ENCODE data around the gene ABCB11.

ABCB11 gene

GRCh38 chr2:168929031-168929430 is 102.1 kb downstream of the ABCB11 start:
- Histone ChIP-seq H3K27me3 (ENCODE audit: insufficient read depth, low read length) (no peaks in the 10 kb centered on the region), H3K18ac (ENCODE audit: low read length) (no peak overlapping the region), H3K9ac (ENCODE audit: low read length) (no peak overlapping the region), H3K4me2 (ENCODE audit: low read length) (no peak overlapping the region), H3K27ac (ENCODE audit: low read depth, low read length) (no peak overlapping the region), H3K4ac (ENCODE audit: low read depth, low read length) (no peak overlapping the region), H3K9me3 (ENCODE audit: insufficient read depth, low read depth, low read length) (no peaks in the 10 kb centered on the region), H2AFZ (ENCODE audit: insufficient read depth, low read length, poor library complexity) (no peak overlapping the region), H4K8ac (ENCODE audit: low read depth, low read length) (no peak overlapping the region), H3K23ac (ENCODE audit: low read length) (no peak overlapping the region), H2BK120ac (ENCODE audit: insufficient read depth, low read length, poor library complexity) (no peak overlapping the region), H3K4me1 (ENCODE audit: control insufficient read depth in 1 of 2, insufficient read depth in 2 of 2, low read length in 2 of 2) (peaks cover 2 to 9% of the 10 kb centered on the region in 2 experiments), H3K4me3 (ENCODE audit: low read depth, low read length) (no peak overlapping the region), H3K79me1 (ENCODE audit: low read length) (no peaks in the 10 kb centered on the region), H3K36me3 (ENCODE audit: control insufficient read depth in 1 of 2, insufficient read depth in 2 of 2, low read length in 2 of 2) (no peaks in the 10 kb centered on the region), H2AK5ac (ENCODE audit: low read length) (no peak overlapping the region), H3K14ac (ENCODE audit: low read length) (no peak overlapping the region), H4K91ac (ENCODE audit: low read depth, low read length) (no peak overlapping the region), H4K12ac (ENCODE audit: low read depth, low read length) (no peak overlapping the region), H2BK5ac (ENCODE audit: low read depth, low read length, poor library complexity) (no peak overlapping the region), H3K79me2 (ENCODE audit: control insufficient read depth, insufficient read depth, low read length, poor library complexity) (no peaks in the 10 kb centered on the region), H2BK12ac (ENCODE audit: low read length) (no peak overlapping the region)
- DNase-seq: no peak
- WGBS (ENCODE audit: extremely low coverage, insufficient coverage, insufficient read length): no CpG with 5 or more reads among the region's 3 CpGs

GRCh38 chr2:168928113-168928831 is 102.9 kb downstream of the ABCB11 start:
- H2BK12ac ChIP-seq (ENCODE audit: low read length): no peak overlapping the region

GRCh38 chr2:168926621-168927386 is 104.3 kb downstream of the ABCB11 start:
- H3K18ac ChIP-seq (ENCODE audit: low read length): no peak overlapping the region
- H3K9me3 ChIP-seq (ENCODE audit: insufficient read depth, low read depth, low read length): no peaks in the 10 kb centered on the region

More at GRCh38 chr2:168928113-168928831, 102.9 kb downstream of the ABCB11 start:
- H3K4me2 ChIP-seq (ENCODE audit: low read length): no peak overlapping the region
- H2AK5ac ChIP-seq (ENCODE audit: low read length): no peak overlapping the region
- H2BK5ac ChIP-seq (ENCODE audit: low read depth, low read length, poor library complexity): no peak overlapping the region
- no peaks in the 10 kb centered on the region for H3K79me2 ChIP-seq (ENCODE audit: control insufficient read depth, insufficient read depth, low read length, poor library complexity)
- no peak overlapping the region for H2BK120ac ChIP-seq (ENCODE audit: insufficient read depth, low read length, poor library complexity)
- no CpG with 5 or more reads among the region's 3 CpGs for WGBS (ENCODE audit: extremely low coverage, insufficient coverage, insufficient read length)
- no peaks in the 10 kb centered on the region for H3K79me1 ChIP-seq (ENCODE audit: low read length)
- no peaks in the 10 kb centered on the region for H3K9me3 ChIP-seq (ENCODE audit: insufficient read depth, low read depth, low read length)
- no peak overlapping the region for H3K4me3 ChIP-seq (ENCODE audit: low read depth, low read length)
- no peak overlapping the region for H4K8ac ChIP-seq (ENCODE audit: low read depth, low read length)
- no peak for DNase-seq
- no peak overlapping the region for H3K27ac ChIP-seq (ENCODE audit: low read depth, low read length)
- no peak overlapping the region for H3K18ac ChIP-seq (ENCODE audit: low read length)
- H3K9ac ChIP-seq (ENCODE audit: low read length): no peak overlapping the region
- no peak overlapping the region for H4K12ac ChIP-seq (ENCODE audit: low read depth, low read length)
- H3K14ac ChIP-seq (ENCODE audit: low read length): no peak overlapping the region
- no peak overlapping the region for H2AFZ ChIP-seq (ENCODE audit: insufficient read depth, low read length, poor library complexity)
- H3K4ac ChIP-seq (ENCODE audit: low read depth, low read length): no peak overlapping the region
- peaks cover 2 to 9% of the 10 kb centered on the region in 2 experiments for H3K4me1 ChIP-seq (ENCODE audit: control insufficient read depth in 1 of 2, insufficient read depth in 2 of 2, low read length in 2 of 2)
- H3K27me3 ChIP-seq (ENCODE audit: insufficient read depth, low read length): no peaks in the 10 kb centered on the region
- H3K23ac ChIP-seq (ENCODE audit: low read length): no peak overlapping the region
- no peaks in the 10 kb centered on the region for H3K36me3 ChIP-seq (ENCODE audit: control insufficient read depth in 1 of 2, insufficient read depth in 2 of 2, low read length in 2 of 2)
- no peak overlapping the region for H4K91ac ChIP-seq (ENCODE audit: low read depth, low read length)

DNA sequence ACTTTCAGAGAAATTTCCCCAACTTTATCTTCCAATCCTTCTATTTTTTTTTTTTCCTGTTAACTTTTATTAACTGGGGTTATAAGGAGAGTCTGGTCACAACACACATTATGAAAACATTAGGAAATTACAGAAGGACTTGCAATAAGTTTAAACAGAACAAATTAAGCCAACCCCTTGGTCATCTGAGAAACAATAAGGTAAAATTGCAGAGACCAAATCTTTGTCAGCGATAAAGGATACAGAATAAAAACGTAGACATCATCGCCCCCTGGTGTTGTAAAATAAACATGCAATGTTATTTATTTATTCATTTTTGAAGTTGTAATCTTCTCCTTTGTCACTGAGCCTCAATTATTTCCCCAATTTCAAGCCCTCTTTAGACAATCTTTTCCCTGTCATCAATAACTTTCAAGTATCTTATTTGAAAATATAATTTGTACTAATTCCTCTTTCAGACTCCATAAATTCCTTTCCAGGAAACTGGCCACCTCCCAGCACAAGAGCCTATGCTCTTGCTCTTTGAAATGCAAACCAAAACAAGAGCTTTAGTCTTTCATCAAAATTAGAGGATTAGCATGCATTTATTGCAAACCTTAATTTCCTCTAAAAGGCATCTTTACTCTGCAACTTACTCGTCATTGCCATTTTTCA is 110.5 kb downstream of the ABCB11 start:
- H2AK5ac ChIP-seq (ENCODE audit: low read length): no peak overlapping the region
- no peaks in the 10 kb centered on the region for H3K36me3 ChIP-seq (ENCODE audit: control insufficient read depth in 1 of 2, insufficient read depth in 2 of 2, low read length in 2 of 2)
- no peak overlapping the region for H3K14ac ChIP-seq (ENCODE audit: low read length)

More at GRCh38 chr2:168926621-168927386, 104.3 kb downstream of the ABCB11 start:
- Histone ChIP-seq H2BK5ac (ENCODE audit: low read depth, low read length, poor library complexity) (no peak overlapping the region), H3K79me2 (ENCODE audit: control insufficient read depth, insufficient read depth, low read length, poor library complexity) (no peaks in the 10 kb centered on the region), H3K4ac (ENCODE audit: low read depth, low read length) (no peak overlapping the region), H2BK12ac (ENCODE audit: low read length) (no peak overlapping the region), H3K4me1 (ENCODE audit: control insufficient read depth in 1 of 2, insufficient read depth in 2 of 2, low read length in 2 of 2) (peaks cover 2 to 9% of the 10 kb centered on the region in 2 experiments), H4K12ac (ENCODE audit: low read depth, low read length) (no peak overlapping the region), H3K27ac (ENCODE audit: low read depth, low read length) (no peak overlapping the region), H2BK120ac (ENCODE audit: insufficient read depth, low read length, poor library complexity) (no peak overlapping the region), H4K91ac (ENCODE audit: low read depth, low read length) (no peak overlapping the region), H3K4me3 (ENCODE audit: low read depth, low read length) (no peak overlapping the region), H3K23ac (ENCODE audit: low read length) (no peak overlapping the region), H4K8ac (ENCODE audit: low read depth, low read length) (no peak overlapping the region), H3K14ac (ENCODE audit: low read length) (no peak overlapping the region), H3K27me3 (ENCODE audit: insufficient read depth, low read length) (no peaks in the 10 kb centered on the region), H2AFZ (ENCODE audit: insufficient read depth, low read length, poor library complexity) (no peak overlapping the region), H2AK5ac (ENCODE audit: low read length) (no peak overlapping the region), H3K79me1 (ENCODE audit: low read length) (no peaks in the 10 kb centered on the region), H3K36me3 (ENCODE audit: control insufficient read depth in 1 of 2, insufficient read depth in 2 of 2, low read length in 2 of 2) (no peaks in the 10 kb centered on the region), H3K4me2 (ENCODE audit: low read length) (no peak overlapping the region), H3K9ac (ENCODE audit: low read length) (no peak overlapping the region)
- WGBS (ENCODE audit: extremely low coverage, insufficient coverage, insufficient read length): no CpG with 5 or more reads among the region's 3 CpGs
- peak; percentile 90 to 95 for DNase-seq

More for the DNA sequence above, 110.5 kb downstream of the ABCB11 start:
- no peak overlapping the region for H3K23ac ChIP-seq (ENCODE audit: low read length)
- no peaks in the 10 kb centered on the region for H3K79me2 ChIP-seq (ENCODE audit: control insufficient read depth, insufficient read depth, low read length, poor library complexity)
- no peak overlapping the region for H3K4me3 ChIP-seq (ENCODE audit: low read depth, low read length)
- H3K4me1 ChIP-seq (ENCODE audit: control insufficient read depth in 1 of 2, insufficient read depth in 2 of 2, low read length in 2 of 2): no peaks in the 10 kb centered on the region
- no peak overlapping the region for H2BK12ac ChIP-seq (ENCODE audit: low read length)
- no CpG with 5 or more reads among the region's 4 CpGs for WGBS (ENCODE audit: extremely low coverage, insufficient coverage, insufficient read length)
- no peak overlapping the region for H2AFZ ChIP-seq (ENCODE audit: insufficient read depth, low read length, poor library complexity)
- no peaks in the 10 kb centered on the region for H3K9me3 ChIP-seq (ENCODE audit: insufficient read depth, low read depth, low read length)
- DNase-seq: peak in 1 of 2 donors; percentile 81
- no peak overlapping the region for H2BK5ac ChIP-seq (ENCODE audit: low read depth, low read length, poor library complexity)
- no peak overlapping the region for H2BK120ac ChIP-seq (ENCODE audit: insufficient read depth, low read length, poor library complexity)
- H4K8ac ChIP-seq (ENCODE audit: low read depth, low read length): no peak overlapping the region
- no peak overlapping the region for H3K4me2 ChIP-seq (ENCODE audit: low read length)
- H4K91ac ChIP-seq (ENCODE audit: low read depth, low read length): no peak overlapping the region
- H3K9ac ChIP-seq (ENCODE audit: low read length): no peak overlapping the region
- no peaks in the 10 kb centered on the region for H3K79me1 ChIP-seq (ENCODE audit: low read length)
- H4K12ac ChIP-seq (ENCODE audit: low read depth, low read length): no peak overlapping the region
- no peak overlapping the region for H3K4ac ChIP-seq (ENCODE audit: low read depth, low read length)
- H3K27me3 ChIP-seq (ENCODE audit: insufficient read depth, low read length): no peaks in the 10 kb centered on the region
- no peak overlapping the region for H3K18ac ChIP-seq (ENCODE audit: low read length)
- no peak overlapping the region for H3K27ac ChIP-seq (ENCODE audit: low read depth, low read length)
